ENCODE data around the gene FLT3. TPM values are rescaled to one million over a fixed set of nuclear protein-coding genes. Genes with fewer than 3 reads are reported as not detected.
"Not testable (repeated sequence)": the region's sequence is repeated elsewhere in the genome, so short reads cannot be mapped to it uniquely, and the experiment has no call there.

FLT3 gene
- total RNA-seq, 1 experiment from 2014 or later: 0.04 TPM

- DNase-seq (ENCODE audit: low spot score): no peak
Observed at GRCh38 chr13:28044608-28045007, 55.8 kb downstream of the FLT3 start.

DNA sequence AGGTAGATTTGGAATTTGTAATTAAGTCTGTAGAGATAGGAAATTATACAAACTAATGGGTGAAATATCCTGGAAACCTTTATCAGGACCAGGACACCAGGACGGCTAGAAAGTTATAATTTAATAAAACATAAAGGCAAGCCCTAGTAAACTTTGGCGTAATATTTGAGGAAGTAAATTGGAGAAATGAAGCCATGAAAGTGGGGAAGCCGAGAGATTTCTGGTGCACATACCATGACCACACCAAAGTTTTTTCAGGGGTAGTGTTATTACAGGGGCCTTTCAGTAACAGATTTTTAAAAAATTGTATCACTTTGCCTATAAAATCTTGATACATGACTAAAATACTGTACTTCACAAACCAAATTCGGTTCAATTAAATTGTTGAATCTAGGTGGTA lies 57.2 kb downstream of the FLT3 start:
- DNase-seq (ENCODE audit: low spot score): no peak

- DNase-seq (ENCODE audit: low spot score): no peak
Observed at GRCh38 chr13:28041501-28041900, 58.9 kb downstream of the FLT3 start.

DNA sequence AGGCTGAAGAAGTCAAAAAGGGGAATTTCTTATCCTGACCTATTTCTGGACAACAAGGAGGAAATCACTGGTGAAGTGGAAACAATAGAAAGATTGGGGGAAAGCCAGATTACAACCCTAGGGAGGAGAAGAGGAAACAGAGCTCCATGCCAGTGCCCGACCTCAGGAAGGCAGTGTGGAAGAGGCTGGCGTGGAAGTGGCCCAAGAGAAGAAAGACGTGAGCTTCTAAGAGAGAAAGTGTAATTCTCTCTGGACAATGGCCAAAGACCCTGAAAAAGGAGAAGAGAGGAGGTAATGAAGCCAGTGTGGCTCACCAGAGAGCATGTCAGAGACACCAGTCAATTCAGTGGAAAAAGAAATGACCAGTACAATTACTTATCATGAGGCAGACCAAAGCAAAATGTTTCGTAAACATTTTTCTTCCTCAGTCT lies 59.3 kb downstream of the FLT3 start:
- no peak for DNase-seq (ENCODE audit: low spot score)

DNA sequence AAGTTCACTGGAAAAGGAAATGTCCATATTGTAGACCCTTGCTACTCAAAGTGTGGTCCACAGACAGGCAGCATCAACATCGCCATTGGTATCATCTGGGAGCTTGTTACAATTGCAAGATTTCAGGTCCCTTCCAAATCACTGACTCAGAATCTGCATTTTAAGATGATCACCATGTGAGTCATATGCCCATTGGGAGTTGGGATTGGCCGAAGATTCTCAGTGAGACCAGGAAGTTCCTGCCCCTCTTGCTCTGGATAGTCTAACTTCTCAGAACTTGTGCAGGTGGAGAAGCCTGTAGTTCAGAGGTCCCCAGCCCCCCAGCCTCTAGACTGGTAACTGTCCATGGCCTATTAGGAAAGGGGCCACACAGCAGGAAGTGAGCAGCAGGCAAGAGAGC lies 63.0 kb downstream of the FLT3 start:
- peak; percentile 4 for DNase-seq (ENCODE audit: low spot score)

DNA sequence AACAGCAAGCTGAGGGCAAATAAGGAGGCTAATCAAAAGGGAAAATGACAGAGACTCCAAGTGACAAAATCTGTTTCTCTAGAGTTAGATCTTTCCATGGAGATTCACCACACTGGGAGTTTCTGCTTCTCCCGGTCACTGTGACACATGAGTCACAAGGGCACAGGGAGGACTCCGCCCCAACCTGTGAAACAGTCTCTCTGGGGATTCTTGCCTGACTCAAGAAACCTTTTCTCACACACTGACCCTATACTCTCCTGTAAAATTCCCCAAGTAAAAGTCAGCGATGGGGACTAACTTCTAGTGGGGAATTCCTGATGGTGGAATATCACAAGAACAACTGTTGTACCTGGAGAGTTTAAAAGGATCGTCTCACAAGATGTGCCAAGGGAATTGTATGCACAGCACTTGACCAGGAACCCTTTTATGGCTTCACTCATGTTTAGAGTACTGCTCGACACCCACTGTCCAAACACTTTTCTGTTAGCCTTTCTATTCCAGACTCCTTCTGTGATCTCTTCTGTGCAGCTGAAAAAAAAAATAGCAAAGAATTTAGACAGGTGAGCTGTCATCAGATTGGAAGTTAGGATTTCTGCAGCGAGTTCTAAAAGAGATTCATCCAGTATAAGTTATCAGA lies 65.1 kb downstream of the FLT3 start:
- DNase-seq (ENCODE audit: low spot score): no peak

DNA sequence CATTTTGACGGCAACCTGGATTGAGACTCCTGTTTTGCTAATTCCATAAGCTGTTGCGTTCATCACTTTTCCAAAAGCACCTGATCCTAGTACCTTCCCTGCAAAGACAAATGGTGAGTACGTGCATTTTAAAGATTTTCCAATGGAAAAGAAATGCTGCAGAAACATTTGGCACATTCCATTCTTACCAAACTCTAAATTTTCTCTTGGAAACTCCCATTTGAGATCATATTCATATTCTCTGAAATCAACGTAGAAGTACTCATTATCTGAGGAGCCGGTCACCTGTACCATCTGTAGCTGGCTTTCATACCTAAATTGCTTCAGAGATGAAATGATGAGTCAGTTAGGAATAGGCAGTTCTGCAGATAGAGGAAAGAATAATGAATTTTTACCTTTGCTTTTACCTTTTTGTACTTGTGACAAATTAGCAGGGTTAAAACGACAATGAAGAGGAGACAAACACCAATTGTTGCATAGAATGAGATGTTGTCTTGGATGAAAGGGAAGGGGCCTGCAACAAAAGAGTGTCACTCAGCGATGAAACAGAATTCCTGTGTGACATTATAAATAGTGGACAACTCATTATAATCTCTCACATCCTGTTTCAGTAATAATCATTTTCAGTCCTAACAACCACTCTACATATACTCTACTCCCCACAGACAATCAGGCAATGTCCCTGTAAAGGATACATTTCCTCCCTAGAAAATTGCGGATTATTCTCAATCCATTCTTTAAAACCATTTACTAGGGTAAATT lies 66.3 kb downstream of the FLT3 start:
- no peak for DNase-seq (ENCODE audit: low spot score)

DNA sequence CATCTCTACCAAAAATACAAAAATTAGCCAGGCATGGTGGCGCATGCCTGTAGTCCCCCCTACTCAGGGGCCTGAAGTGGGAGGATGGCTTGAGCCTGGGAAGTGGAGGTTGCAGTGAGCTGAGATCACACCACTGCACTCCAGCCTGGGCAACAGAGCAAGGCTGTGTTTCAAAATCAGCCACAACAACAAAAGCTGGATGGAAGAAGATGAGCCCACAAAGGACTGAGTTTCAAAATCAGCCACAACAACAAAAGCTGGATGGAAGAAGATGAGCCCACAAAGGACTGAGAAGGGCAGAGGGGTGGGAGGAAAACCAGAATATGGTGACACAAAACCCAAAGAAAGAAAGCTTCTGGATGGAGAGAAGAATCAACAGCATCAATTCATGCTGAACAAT lies 67.9 kb downstream of the FLT3 start:
- not testable (repeated sequence) for DNase-seq (ENCODE audit: low spot score)

DNA sequence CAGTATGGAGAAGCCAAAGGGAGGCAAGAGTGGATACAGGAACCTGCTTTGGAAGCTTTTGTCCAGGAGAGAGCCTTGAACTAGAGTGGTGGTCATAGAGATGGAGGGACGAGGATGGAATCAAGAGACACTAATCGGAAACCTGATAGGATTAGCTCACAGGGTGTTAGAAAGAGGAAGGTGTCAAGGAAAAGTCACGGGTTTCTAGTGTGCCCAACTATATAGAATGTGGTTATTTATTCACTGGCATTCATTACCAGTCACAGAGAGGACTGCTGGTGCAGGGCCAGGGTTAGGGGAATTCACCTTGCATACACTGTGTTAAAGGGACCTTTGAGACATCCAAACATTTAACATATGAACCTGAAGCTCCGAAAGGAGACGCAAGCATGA lies 68.5 kb downstream of the FLT3 start:
- DNase-seq (ENCODE audit: low spot score): no peak

- no peak for DNase-seq (ENCODE audit: low spot score)
Observed at GRCh38 chr13:28031220-28031895, 69.0 kb downstream of the FLT3 start.

DNA sequence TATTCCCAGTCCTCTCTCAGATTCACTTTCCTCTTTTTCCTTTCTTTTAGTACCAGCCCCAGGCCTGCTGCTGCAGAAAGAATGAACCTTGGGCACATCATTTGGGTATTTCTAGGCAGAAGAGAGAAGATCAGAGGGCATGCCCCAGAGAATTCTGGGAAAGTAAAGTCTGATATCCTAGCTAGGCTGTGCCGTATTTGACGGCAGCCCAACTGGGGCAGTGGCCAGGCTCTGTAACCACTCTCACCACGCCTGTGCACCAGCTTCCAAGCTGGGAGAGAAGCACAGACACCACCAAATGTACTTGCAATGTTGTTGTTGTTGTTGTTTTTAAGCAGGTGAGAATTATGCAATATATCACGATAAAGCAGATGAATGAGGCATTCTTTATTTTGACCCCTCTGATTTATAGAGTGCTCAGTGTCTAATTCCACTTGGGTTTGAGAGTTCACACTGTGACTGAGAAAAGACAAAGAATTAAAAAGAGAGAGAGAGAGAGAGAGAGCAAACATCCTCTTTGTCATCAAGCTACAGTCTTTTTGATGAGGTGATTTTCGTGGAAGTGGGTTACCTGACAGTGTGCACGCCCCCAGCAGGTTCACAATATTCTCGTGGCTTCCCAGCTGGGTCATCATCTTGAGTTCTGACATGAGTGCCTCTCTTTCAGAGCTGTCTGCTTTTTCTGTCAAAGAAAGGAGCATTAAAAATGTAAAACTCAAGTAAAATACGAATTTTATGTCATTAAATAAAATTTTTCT lies 72.6 kb downstream of the FLT3 start:
- DNase-seq (ENCODE audit: low spot score): no peak

DNA sequence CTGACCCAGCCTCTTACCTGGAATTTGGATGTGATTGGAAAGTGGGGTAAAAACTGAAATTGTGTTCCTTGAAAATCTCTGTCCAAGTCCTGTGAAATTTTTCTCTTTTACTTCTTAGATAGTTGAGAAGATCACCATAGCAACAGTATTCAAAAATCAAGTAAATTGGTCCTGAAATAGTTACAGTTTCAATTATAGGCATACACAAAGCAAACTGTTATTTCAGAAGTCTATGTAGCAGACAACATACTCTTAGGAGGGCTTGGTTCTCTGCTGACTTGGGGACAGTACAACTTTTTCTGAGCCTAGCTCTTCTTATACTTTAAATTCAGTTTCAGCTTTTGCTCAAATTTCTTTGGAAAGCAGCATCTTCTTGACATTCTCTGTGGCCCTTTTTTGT lies 73.3 kb downstream of the FLT3 start:
- DNase-seq (ENCODE audit: low spot score): no peak

DNA sequence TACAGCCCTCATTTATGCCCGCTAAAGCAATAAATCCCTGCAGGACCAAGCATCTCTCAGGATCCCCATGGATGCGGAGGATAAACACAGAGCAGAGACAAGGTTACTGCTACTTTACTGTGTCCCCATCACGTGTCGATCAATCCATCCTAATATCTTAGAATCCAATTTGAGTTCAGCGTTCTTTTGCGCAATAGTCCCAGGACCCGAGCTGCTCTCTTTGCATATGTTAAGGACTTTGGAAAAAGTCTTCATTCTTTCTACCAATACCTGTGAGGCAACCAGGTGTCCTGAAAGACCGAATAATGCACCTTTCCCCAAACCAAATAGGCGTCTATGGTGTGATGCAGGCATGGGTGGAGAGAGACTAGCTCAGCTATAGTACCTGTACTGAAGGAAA lies 73.9 kb downstream of the FLT3 start:
- DNase-seq (ENCODE audit: low spot score): no peak

- DNase-seq (ENCODE audit: low spot score): no peak
Observed at GRCh38 chr13:28022848-28023518, 77.4 kb downstream of the FLT3 start.

DNA sequence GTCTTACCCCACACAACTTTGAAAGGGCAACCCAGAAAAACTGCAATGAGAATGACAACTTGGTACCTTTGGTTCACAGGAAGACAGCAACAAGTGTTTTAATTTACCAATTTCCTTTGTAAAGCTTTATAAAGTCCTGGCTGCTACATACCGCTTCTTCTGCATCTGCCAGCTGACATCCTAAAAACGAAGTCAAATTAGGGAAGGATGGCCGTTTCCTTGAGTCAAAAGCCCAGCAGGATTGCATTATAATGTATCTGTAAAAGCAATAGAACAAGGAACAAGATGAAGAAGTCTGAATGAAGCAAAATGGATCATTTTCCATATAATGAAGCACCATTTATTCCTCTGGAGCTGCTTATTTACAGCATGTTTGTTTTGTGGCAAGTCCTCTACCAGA lies 86.1 kb downstream of the FLT3 start:
- no peak for DNase-seq (ENCODE audit: low spot score)

GRCh38 chr13:28013482-28013881 lies 86.9 kb downstream of the FLT3 start:
- DNase-seq (ENCODE audit: low spot score): no peak

- DNase-seq (ENCODE audit: low spot score): no peak
Observed at GRCh38 chr13:28012896-28013295, 87.5 kb downstream of the FLT3 start.

DNA sequence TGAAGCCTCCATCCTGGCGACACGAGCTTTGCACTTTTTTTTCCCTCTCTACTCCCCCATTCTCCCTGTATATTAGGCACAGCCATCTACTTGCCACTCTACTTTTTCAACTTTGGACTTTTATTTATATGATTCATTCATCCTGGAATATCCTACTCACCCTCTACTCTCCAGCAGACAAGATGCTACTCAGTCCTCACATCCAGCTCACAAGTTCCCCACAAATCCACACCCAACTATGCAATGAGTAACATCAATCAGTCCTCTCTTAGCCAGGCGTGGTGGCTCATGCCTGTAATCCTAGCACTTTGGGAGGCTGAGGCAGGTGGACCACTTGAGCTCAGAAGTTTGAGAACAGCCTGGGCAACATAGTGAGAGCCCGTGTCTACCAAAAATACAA lies 88.0 kb downstream of the FLT3 start:
- no peak for DNase-seq (ENCODE audit: low spot score)

DNA sequence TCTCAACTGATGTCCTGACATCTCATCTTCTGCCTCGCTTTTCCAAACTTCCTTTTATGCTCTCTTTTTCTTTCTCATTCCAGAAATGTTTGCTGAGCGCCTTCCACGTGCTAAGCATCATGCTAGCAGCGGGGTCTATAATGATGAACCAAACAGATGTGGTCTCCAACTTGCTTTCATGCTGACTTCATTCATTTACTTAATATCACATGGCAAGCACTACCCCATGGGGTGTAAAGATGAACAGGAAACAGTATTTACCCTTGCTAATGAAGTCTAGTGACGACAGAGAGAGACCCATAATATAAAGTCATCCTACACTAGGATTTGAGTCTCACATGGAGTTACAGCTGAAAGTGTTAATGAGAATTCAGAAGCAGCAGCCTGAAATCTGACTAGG lies 90.3 kb downstream of the FLT3 start:
- no peak for DNase-seq (ENCODE audit: low spot score)

DNA sequence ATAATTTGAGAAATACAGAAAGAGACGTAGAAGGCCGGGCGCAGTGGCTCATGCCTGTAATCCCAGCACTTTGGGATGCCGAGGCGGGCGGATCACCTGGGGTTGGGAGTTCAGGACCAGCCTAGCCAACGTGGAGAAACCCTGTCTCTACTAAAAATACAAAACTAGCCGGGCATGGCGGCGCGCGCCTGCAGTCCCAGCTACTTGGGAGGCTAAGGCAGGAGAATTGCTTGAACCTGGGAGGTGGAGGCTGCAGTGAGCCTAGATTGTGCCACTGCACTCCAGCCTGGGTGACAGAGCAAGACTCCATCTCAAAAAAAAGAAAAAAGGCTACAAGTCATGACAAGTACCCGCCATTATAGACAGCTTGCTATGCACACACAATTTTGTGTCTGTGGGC lies 95.4 kb downstream of the FLT3 start:
- DNase-seq (ENCODE audit: low spot score): not testable (repeated sequence)

DNA sequence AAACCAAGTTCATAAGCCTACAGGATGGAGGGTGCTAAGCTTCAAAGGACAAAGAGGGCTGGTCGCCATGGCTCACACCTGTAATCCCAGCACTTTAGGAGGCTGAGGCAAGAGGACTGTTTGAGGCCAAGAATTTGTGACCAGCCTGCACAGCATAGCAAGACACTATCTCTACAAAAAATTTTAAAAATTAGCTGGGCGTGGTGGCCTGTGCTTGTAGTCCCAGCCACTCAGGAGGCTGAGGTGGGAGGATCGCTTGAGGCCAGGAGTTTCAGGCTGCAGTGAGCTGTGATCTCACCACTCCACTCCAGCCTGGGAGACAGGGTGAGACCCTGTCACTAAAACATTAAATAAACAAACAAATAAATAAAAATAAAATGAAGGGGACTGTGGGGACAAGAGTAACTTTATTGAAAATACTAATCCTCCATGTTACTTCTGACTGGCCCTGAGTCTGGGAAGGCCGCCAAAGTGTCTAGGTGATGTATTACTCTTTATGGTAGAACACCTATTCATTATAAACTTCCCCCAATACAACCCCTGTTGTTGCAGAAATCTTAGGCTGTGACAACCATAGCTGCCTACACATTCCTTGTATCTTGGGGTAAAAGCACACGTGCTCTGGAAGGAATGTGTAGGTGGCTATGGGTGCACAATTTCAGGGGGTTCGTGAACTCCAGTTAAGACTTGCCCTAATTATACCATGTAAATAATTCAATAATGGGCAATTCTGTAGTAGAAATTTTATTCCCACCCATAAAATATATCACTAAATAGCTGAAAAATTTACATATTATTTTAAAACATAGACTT lies 97.3 kb downstream of the FLT3 start:
- DNase-seq (ENCODE audit: low spot score): no peak
